ENCODE measurements around the gene ADRA2C. TPM values are rescaled to one million over a fixed set of nuclear protein-coding genes. Genes with fewer than 3 reads are reported as not detected.

Gene ADRA2C
- total RNA-seq, 1 experiment from 2014 or later: 5.9 TPM

DNA sequence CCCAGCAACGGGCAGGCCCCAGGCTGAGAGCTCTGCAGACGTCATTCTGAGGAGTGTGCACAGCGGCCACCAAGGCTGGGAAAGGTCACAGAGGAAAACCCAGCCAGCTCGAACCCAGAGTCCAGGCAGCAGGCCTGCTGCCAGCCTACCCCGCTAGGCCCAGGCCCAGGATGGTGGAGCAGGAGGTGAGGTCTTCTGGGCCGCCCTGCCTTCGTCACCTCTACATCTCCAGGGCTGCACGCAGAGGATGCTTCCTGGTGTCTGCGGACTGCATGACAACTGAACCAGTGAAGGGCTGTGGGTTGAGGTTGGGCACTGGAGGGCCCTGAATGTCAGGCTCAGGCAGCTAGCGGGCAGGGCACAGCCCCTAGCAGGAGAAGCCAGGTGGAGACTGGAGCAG, 5.8 kb upstream of the ADRA2C start:
- DNase-seq (ENCODE audit: low spot score): no peak

DNA sequence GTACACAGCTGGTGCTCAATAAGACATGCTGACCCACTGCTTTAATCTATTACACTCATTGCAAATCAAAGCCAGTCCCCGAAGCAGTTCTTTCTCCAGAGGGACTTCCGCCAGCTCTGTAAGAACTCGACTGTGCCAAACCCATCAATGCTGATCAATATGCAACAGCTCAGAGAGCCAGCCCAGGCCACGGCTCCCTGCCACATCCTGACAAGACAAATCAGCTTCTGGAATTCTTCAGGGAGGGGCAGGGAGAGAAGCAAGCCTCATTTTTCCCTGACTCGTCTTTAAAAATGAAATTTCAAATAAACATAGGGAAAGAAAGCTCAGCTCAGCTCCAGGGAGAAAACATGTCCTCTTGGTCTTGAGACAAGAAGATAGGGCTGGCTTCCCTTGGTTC, 5.3 kb upstream of the ADRA2C start:
- DNase-seq (ENCODE audit: low spot score): no peak

DNA sequence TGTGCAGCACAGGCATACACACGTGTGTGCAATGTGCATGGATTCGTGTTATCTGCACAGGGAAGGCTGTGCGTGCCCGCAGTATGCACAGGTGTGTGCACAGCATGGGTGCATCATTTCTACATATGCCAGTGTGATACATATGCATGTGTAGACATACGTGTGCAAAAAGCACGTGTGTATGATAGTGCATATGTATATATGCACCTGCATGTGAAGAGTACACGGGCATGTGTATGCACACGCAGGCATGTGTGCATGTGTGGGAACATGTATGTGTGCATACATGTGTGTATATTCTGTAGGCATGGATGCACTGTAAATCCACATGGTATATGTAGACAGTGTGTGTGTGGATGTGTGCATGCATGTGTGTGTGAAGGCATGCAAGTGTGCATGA, 3.9 kb upstream of the ADRA2C start:
- DNase-seq (ENCODE audit: low spot score): no peak

DNA sequence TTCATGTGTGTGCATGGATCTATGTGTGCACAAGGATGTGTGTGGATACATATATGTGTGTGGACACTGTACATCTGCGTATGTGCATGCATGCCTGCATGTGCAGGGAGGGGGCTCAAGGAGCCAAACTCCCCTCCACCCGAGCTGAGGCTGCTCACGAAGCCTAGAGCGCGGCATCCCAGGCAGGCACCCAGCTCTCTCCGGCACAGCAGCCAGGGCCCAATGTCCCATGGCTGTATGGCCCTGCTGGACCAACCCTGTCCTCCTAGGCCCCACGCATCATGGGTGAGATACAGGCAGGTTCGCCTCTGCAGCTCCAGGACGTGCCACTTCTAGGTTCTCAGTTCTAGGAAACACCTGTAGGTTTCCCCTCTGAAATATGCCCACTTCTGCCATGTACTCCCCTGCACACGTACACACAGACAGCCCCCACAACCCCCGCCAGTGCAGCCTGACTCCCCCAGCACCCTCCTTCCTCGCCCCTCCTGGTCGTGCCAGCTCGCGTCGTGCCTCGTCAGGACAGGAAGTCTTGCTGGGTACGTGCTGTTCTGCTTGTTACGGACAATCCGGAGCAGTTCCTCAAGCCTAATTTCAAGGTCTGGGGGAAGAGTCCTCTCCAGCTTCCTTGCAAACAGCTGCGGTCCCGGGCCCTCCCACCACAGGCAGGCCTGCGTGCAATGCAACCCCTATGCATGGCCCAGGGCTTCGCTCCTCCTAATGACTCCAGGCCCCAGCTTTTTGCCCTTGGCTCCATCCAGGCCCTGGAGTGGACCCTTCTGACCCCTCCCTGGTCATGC, 3.2 kb upstream of the ADRA2C start:
- no peak for DNase-seq (ENCODE audit: low spot score)

DNA sequence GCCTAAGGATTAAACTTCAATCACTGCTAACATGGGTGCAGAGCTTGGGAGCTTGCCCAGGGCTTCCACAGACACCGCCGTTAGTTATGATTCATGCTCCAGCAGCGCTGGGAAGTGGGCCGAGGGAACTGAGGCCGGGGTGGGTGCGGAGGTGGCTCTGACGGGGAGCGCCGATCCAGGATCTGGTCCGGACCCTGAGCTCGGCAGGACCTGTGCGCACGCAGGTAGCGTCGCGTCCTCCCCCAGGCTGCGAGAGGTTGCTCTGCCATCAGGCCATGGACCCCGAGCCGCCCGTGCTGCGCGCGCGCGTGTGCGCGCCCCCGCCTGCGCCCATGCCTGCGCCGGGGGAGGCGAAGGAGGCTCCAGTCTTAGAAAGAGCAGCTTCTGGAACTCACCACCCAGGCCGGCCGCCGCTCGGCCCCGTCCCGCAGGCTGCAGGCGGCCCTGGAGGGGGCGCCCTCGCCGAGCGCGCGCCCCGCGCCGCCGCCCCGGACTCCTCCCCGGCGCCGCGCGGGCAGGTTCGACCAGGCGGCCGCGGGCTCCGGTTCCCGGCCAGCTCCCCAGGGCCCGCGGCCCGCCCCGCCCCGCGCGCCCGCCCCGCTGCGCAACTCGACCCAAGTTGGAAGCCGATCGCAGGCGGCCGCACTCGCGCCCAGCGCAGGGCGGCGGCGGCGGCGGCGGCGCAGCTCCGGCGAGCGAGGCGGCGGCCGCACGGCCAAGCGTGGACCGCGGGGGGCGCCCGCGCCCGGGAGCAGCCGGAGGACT, 732 bp upstream of the ADRA2C start:
- peak; percentile 57 for DNase-seq (ENCODE audit: low spot score)

DNA sequence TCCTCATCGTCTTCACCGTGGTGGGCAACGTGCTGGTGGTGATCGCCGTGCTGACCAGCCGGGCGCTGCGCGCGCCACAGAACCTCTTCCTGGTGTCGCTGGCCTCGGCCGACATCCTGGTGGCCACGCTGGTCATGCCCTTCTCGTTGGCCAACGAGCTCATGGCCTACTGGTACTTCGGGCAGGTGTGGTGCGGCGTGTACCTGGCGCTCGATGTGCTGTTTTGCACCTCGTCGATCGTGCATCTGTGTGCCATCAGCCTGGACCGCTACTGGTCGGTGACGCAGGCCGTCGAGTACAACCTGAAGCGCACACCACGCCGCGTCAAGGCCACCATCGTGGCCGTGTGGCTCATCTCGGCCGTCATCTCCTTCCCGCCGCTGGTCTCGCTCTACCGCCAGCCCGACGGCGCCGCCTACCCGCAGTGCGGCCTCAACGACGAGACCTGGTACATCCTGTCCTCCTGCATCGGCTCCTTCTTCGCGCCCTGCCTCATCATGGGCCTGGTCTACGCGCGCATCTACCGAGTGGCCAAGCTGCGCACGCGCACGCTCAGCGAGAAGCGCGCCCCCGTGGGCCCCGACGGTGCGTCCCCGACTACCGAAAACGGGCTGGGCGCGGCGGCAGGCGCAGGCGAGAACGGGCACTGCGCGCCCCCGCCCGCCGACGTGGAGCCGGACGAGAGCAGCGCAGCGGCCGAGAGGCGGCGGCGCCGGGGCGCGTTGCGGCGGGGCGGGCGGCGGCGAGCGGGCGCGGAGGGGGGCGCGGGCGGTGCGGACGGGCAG, 792 bp downstream of the ADRA2C start:
- DNase-seq (ENCODE audit: low spot score): no peak

DNA sequence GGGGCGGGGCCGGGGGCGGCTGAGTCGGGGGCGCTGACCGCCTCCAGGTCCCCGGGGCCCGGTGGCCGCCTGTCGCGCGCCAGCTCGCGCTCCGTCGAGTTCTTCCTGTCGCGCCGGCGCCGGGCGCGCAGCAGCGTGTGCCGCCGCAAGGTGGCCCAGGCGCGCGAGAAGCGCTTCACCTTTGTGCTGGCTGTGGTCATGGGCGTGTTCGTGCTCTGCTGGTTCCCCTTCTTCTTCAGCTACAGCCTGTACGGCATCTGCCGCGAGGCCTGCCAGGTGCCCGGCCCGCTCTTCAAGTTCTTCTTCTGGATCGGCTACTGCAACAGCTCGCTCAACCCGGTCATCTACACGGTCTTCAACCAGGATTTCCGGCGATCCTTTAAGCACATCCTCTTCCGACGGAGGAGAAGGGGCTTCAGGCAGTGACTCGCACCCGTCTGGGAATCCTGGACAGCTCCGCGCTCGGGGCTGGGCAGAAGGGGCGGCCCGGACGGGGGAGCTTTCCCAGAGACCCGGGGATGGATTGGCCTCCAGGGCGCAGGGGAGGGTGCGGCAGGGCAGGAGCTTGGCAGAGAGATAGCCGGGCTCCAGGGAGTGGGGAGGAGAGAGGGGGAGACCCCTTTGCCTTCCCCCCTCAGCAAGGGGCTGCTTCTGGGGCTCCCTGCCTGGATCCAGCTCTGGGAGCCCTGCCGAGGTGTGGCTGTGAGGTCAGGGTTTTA, 1.5 kb downstream of the ADRA2C start:
- no peak for DNase-seq (ENCODE audit: low spot score)

DNA sequence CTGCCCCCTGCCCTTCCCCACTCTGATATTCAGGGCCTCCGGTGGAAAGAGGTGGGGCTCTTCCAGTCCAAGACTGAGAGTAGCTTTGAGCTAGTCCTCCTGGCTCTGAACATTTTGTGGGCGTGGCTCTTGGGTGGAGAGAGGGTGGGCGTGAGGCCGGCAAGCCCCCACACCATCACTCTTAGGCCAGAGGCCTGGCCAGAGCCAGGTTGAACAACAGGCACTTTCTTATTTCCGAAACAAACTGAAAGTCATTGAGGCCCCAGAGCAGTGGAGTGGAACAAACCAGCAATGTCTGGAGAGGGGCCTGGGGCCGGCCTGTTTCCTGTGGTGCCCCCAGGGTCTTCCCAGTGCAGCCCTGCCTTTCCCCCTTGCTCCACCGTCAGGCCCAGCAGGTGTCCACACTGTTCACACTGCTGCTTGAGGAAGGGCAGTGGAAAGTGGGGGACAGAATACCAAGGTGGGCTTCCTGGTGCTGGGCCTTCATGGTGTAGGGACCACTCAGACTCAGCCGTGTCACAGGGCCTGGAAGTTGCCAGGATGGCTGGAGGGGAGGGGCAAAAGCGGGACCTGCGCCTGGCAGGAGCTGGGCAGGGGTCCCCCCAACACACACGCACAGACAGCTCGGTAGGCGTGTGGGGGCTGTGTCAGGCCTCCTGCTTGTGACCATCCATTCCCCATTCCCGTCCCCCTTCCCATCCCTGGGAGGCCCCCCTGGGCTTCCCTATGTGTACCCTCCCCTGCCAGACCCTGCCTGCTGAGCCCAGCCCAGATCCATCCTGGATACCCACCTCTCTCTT, 2.9 kb downstream of the ADRA2C start:
- no peak for DNase-seq (ENCODE audit: low spot score)

DNA sequence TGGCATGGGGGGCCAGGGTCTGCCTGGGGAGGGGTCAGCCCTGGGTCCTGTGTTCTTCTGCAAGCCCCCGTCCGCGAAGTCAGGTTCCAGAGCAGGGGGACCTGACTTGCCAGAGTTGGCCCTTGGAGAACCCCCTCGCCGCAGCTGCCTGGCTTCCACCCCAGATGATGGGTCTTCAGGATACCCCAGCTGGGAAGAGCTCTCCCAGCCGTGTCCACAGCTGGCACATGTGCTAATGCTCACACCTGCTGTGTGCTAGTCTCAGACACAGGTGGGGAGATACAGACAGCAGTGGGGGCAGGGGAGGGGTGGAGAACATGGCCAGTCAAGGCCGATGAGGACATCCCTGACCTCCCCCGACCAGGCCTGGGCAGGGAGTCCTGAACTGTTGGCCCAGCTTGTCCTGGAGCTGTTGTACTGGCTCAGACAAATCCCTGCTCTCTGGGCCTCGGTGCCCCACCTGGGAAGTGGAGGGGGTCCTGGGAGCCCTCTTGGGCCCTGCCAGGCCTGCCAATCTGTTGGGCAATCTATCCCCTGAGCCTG, 3.5 kb downstream of the ADRA2C start:
- no peak for DNase-seq (ENCODE audit: low spot score)

DNA sequence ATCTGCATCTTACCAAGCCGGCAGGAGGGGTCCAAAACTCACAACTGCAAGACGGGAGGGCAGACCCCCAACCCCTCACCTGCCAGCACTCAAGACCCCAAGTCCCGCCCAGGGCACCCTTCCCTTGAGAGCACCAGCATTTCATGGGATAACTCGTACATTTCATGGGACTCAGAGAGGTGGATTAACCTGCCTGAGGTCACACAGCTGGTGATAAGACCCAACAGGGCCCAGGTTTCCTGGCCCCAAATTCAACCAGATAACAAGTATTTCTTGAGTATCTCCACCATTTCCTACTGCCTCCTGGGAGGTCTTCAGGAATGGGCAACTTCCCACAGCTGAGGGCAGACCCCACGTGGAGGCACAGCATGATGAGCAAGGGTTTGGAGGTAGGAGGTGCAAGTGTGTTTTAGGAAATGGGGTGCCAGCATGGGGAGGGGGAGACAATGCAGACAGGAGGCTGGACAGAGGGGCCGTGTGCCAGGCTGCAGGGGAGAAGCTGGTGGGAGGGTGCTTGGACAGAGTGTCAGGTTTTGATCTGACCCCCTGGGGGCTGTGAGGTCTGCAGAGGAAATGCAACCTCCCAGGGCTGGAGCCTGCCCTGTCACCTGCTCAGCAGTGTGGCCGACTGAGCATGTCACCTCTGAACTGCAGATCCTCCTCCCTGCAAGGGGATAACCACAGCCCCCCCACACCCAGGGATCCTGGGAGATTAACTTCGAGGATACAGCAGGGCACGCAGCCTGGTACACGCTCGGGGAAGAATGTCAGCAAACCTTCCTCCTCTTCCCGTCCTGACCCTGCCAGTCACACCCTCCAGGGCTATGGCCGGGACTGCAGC, 4.4 kb downstream of the ADRA2C start:
- no peak for DNase-seq (ENCODE audit: low spot score)

DNA sequence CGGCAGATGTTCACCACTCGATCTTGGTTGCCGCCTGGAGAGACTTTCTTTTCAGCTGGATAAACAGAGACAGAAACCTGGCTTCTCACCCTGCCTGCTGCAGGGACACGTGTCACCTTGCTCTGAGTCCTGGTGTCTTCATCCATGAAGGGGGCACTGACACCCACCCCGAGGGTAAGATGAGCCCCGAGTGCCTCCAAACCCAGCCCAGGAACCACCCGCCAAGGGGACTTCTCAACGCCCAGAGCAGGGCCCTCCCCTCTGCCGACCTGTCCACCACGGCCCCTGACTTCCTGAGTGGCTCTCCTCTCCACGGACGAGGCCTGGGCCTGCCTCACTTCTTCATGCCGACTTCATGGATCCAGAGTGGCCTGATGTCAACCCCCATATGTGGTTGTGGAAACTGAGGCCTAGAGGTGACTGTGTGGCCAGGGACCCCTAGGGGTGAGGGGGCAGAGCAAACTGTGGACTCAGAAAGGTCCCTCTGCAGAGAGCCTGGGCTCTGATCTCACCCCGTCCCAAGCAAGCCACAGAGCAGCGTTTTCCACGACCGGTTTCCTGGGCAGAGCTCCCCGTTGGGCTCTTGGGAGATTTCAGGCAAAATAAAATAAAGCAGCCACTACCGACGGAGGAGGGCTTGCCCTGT, 5.1 kb downstream of the ADRA2C start:
- DNase-seq (ENCODE audit: low spot score): no peak

DNA sequence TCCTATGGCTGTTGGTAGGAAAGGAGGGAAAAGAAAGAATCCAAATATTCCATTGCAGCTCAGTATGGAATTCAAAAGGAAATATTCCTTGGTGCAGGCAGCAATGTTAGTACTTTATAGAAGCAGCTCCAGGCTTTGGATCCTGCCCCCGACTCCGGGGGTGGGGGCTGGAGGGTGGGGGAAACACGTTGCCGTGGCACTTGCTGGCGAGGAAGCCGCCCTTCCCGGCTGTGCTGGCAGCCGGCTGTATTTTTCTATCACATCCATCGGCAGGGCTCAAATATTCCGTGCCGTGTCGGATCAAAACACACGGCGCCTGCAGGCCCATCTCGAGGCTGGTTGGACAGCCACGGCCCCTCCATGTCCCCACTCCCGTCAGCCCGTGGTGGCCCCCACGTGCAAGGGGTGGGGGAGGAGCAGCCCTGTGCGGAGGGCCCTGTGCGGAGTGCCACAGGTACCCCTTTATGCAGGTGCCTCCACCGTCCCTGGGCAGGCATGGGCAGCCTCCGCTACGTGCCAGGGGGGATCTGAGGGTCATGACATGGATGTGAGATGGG, 5.8 kb downstream of the ADRA2C start:
- DNase-seq (ENCODE audit: low spot score): no peak

DNA sequence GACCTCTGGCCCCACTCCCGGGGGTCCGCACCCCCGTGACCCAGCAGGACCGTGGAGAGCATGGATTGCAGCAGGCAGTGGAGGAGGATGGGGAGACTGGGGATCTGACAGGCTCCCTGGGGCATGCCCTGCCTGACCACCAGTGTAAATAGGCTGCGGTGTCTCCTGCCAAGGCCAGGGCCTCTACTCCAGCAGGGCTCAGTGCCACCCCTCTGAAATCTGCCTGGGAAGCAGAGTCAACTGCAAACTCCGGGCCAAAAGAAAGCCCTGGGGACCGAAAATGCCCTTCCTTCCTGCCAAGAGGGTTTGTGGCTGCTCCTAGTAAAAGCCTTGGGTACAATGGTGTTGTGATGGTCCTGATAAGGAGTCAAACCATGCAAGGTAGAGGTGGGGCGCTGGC, 6.4 kb downstream of the ADRA2C start:
- no peak for DNase-seq (ENCODE audit: low spot score)

DNA sequence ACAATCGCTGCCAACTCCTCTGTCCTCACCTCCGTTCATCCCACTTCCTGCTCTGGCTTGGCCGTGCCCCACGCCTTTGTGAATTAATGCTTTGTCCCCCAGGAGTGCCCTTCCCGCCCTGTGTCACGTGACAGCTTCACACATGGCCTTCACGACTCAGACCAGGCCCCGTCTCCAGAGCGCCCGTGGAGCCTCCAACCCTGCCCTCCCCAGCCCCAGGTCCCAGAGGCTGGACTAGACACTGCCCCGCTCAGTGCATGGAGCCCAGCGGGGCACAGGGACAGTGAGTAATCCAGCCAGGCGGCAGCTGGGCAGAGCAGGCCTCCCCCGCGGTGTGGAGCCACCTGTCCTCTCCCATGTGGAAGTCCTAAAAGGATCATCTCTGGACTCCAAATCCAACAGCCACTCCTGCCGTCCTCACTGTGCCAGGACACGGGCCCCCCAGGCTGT, 7.4 kb downstream of the ADRA2C start:
- DNase-seq (ENCODE audit: low spot score): no peak

DNA sequence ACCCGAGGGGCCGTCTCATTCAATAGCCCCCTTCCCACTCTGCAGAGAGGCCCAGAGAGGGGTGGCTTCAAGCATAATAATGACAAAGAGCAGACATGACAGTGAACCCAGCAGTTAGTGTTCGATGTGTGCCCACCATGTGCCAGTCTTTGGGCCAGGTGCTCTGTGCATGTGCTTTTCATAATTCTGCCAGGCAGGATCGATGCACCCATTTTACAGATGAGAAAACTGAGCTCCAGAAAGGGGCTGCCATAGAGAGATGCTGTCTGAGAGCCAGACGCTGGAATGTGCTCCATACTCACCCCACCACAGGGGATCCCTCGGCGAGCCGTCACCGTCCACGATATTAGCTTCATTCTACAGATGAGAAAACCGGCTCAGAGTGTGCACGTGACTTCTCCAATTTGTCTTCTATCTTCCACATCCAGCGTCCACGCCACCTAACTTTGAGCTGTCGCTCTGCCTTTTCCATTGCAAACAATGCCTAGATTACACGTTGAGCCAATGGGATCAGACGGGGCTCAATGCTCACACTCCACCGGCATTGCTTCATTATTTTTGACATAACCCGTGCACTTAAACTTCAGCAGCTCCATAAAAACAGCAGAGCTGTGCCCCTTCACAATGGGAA, 8.2 kb downstream of the ADRA2C start:
- no peak for DNase-seq (ENCODE audit: low spot score)

DNA sequence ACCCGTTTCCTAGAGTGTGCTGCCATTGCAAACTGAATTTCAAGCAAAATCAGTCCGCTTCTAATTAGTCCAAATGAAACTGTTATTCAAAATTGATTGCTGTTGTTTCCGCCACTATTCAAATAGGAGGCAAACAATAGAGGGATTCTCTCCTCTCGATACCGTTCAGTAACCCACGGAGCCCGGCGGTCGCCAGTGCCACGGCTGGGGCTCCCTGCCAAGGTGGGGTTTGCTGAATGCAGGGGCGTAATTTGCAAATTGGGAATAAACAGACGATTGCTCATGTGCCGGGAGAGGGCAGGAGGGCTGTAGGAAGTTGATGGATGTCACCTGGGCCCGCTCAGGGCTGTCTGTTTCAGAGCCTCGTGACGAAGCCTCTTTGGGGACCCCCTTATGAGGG, 8.8 kb downstream of the ADRA2C start:
- DNase-seq (ENCODE audit: low spot score): no peak

DNA sequence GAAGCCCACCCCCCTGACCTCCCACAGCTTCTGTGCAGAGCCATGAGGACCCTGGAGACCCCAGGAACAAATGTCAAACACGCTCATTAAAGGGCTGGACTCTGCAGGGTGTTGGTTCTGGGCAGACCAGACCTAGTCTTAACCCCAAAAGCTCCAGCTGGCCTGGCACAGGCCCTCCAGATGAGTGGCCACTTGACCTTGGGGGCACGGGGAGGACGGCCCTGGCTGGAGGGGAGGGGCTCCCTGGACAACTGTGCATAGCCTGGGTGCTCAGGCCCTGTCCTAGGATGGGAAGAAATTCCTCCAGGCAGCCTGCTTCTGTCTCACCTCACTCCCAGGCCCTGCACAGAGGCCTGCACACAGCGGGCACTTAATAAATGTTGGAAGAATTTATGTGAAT, 9.4 kb downstream of the ADRA2C start:
- DNase-seq (ENCODE audit: low spot score): no peak
